ENCODE data around the gene DMBX1.

DNA sequence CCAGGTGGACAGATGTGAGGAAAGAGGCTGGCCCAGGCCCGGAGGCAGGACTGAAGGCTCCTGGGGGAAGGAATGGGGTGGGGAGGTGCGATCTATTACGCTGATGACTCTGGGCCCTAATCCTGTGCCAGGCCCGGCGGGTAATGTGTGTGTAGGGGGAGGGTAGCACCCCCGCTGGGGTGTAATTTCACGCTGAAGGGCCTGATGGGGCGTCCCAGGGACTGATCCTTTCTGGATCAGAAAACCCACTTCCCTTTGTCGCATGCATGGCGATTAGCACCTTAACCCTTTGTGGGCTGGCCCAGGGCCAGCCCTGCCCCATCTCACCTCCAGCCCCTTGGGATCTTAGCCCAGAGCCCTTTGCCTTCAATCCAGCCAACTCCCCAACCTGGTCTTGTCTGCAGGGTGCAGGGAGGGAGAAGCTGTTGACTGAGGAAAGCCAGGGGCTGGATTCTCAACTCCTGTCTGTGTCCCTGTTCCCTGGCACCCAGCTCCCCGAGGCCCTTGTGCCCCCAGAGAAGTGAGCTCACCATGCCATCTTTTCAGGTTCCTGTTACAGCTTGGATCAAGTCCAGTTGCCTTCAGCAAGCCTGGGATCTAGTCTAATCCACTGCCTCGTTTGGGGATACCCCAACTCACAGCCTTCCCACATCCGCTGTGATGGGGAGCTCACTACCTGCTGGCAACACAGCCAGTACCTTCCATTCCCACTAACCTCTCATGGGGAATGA, 35.8 kb downstream of the DMBX1 start:
- TF ChIP-seq, protein P1, sequence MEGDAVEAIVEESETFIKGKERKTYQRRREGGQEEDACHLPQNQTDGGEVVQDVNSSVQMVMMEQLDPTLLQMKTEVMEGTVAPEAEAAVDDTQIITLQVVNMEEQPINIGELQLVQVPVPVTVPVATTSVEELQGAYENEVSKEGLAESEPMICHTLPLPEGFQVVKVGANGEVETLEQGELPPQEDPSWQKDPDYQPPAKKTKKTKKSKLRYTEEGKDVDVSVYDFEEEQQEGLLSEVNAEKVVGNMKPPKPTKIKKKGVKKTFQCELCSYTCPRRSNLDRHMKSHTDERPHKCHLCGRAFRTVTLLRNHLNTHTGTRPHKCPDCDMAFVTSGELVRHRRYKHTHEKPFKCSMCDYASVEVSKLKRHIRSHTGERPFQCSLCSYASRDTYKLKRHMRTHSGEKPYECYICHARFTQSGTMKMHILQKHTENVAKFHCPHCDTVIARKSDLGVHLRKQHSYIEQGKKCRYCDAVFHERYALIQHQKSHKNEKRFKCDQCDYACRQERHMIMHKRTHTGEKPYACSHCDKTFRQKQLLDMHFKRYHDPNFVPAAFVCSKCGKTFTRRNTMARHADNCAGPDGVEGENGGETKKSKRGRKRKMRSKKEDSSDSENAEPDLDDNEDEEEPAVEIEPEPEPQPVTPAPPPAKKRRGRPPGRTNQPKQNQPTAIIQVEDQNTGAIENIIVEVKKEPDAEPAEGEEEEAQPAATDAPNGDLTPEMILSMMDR (IDR thresholded peaks at IDR 0.05) = no peak
- no peak for TF ChIP-seq POLR2AphosphoS5 (IDR thresholded peaks at IDR 0.05)
- TF ChIP-seq POLR2A (IDR thresholded peaks at IDR 0.05) = no peak
- no peak for TF ChIP-seq EP300 (IDR thresholded peaks at IDR 0.05; ENCODE audit: low read depth)
